Smooth muscle cell (in vitro differentiated cells): Measurements from ENCODE around the gene IGFL1. TPM values are rescaled to one million over a fixed set of nuclear protein-coding genes. Genes with fewer than 3 reads are reported as not detected.
"Not testable (repeated sequence)": the region's sequence is repeated elsewhere in the genome, so short reads cannot be mapped to it uniquely, and the experiment has no call there.

Experiments
- DNase-seq: peaks from one replicate; lab custom pipeline; 2025; ENCODE audit not compliant: unreplicated experiment; lab: John Stamatoyannopoulos, UW
- H2AFZ ChIP-seq: fragments of 200-600 bp; sonication (generic); 2 replicates; pipeline ENCODE4 v1.6.0; 2016; ENCODE audit warnings: antibody characterized with exemption, low read depth, mild to moderate bottlenecking
- H3F3A ChIP-seq: fragments of 200-600 bp; sonication (generic); 2 replicates; pipeline ENCODE4 v1.6.0; 2017; ENCODE audit warnings: antibody characterized with exemption, low read depth
- H3K27ac ChIP-seq: fragments of 200-600 bp; sonication (generic); 2 replicates; pipeline ENCODE4 v1.5.1; 2016; ENCODE audit warnings: low read depth, mild to moderate bottlenecking
- H3K27me3 ChIP-seq: fragments of 200-600 bp; sonication (generic); 2 replicates; pipeline ENCODE4 v1.6.1; 2016; ENCODE audit warnings: low read depth, mild to moderate bottlenecking
- H3K36me3 ChIP-seq: fragments of 200-600 bp; sonication (generic); 2 replicates; pipeline ENCODE4 v1.5.1; 2016; ENCODE audit warnings: low read depth
- H3K4me1 ChIP-seq: fragments of 200-600 bp; sonication (generic); 2 replicates; pipeline ENCODE4 v1.5.1; 2016; ENCODE audit warnings: low read depth
- H3K4me2 ChIP-seq: fragments of 200-600 bp; sonication (generic); 2 replicates; pipeline ENCODE4 v1.6.0; 2016; ENCODE audit warnings: mild to moderate bottlenecking
- H3K4me3 ChIP-seq: fragments of 200-600 bp; sonication (generic); 2 replicates; pipeline ENCODE4 v1.5.1; 2016; ENCODE audit warnings: mild to moderate bottlenecking
- H3K79me2 ChIP-seq: fragments of 200-600 bp; sonication (generic); 2 replicates; pipeline ENCODE4 v1.6.0; 2016; ENCODE audit warnings: low read depth, mild to moderate bottlenecking
- H3K9ac ChIP-seq: fragments of 200-600 bp; sonication (generic); 2 replicates; pipeline ENCODE4 v1.6.0; 2016; ENCODE audit warnings: low read depth
- H3K9me3 ChIP-seq: fragments of 200-600 bp; sonication (generic); replicated peaks from 2 replicates; pipeline ENCODE4 v1.5.1; 2016; ENCODE audit warnings: low read depth
- H4K20me1 ChIP-seq: fragments of 200-600 bp; sonication (generic); 2 replicates; pipeline ENCODE4 v1.6.0; 2016; ENCODE audit warnings: low read depth
- WGBS: methylation state at CpG from one replicate; pipeline ENCODE4 v1.1.7; 2016; ENCODE audit warnings: low lambda C conversion rate; 5-methylcytosine and 5-hydroxymethylcytosine counted together
- polyA plus RNA-seq: library from polyadenylated mRNA; unstranded; fragments of >200 nt; fragmentation: Nextera tagmentation; extraction: Ambion mirVana; gene quantifications from 2 replicates; pipeline ENCODE4 v1.2.1, GENCODE V29; 2016
- total RNA-seq: library from RNA; depleted of rRNA; stranded (reverse); fragments of >200 nt; gene quantifications from 2 replicates; pipeline ENCODE4 v1.2.3, GENCODE V29; 2014
- TF ChIP-seq, protein P1 (sequence below): fragments of 200-600 bp; sonication (generic); IDR thresholded peaks from 2 replicates; pipeline ENCODE4 v1.5.1; 2017; ENCODE audit warnings: borderline replicate concordance, mild to moderate bottlenecking, antibody characterized with exemption; ENCODE audit not compliant: insufficient read depth, poor library complexity, severe bottlenecking

IGFL1 gene
- total and polyA plus RNA-seq, 2 experiments from 2014 or later: not detected

DNA sequence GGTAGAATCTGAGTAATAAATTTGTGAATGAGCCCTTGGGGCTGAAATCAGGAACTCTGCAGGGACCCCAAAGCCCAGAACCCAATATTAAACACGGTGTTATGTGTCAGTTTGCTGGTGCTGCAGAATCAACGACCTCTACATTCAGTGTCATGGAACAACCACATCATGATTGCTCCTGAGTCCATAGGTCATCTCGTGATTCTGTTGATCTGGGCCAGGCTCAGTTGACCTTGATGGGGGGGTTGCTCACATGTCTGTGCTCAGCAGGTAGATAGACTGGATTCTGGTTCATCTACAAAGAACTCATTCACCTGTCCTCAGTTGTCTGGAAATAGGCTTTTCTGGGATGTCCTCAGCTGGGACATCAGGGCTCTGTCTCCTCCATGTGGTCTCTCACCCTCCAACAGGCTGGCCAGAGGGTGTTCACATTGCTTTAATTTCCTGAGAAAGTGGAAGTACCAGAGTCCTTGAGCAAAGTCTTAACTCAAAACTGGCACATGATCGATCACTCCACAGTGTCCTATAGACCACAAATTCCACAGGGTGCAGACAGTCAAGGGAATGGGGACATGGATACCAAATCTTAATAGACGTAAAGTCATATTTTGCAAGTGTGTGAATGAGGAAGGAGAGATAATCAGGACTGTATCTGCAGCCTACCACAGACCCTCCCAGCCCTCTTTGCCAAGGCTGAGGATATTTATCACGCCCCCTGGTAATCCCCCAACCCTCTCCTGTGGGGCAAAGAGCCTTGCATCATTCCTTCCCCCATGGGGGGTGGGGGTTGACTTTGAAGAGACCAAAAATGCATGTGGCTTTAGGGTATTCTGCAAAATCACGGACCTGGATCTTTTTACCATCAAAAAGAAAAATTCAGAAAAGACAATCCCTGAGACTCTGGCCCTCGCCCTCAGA is 39.3 kb upstream of the IGFL1 start:
- Histone ChIP-seq H3K27ac (no peak overlapping the region), H3K9me3 (no peaks in the 10 kb centered on the region), H3K27me3 (peaks cover 4% of the 10 kb centered on the region), H3K4me2 (no peak overlapping the region), H3K4me1 (peaks cover 6% of the 10 kb centered on the region), H3K9ac (no peak overlapping the region), H3F3A (peaks cover 5% of the 10 kb centered on the region), H3K4me3 (no peak overlapping the region), H3K79me2 (no peaks in the 10 kb centered on the region), H3K36me3 (no peaks in the 10 kb centered on the region), H4K20me1 (no peaks in the 10 kb centered on the region), H2AFZ (no peak overlapping the region)
- 74% methylated on average over 8 of the region's 8 CpGs for WGBS
- no peak for DNase-seq
- TF ChIP-seq, protein P1, sequence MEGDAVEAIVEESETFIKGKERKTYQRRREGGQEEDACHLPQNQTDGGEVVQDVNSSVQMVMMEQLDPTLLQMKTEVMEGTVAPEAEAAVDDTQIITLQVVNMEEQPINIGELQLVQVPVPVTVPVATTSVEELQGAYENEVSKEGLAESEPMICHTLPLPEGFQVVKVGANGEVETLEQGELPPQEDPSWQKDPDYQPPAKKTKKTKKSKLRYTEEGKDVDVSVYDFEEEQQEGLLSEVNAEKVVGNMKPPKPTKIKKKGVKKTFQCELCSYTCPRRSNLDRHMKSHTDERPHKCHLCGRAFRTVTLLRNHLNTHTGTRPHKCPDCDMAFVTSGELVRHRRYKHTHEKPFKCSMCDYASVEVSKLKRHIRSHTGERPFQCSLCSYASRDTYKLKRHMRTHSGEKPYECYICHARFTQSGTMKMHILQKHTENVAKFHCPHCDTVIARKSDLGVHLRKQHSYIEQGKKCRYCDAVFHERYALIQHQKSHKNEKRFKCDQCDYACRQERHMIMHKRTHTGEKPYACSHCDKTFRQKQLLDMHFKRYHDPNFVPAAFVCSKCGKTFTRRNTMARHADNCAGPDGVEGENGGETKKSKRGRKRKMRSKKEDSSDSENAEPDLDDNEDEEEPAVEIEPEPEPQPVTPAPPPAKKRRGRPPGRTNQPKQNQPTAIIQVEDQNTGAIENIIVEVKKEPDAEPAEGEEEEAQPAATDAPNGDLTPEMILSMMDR: no peak

DNA sequence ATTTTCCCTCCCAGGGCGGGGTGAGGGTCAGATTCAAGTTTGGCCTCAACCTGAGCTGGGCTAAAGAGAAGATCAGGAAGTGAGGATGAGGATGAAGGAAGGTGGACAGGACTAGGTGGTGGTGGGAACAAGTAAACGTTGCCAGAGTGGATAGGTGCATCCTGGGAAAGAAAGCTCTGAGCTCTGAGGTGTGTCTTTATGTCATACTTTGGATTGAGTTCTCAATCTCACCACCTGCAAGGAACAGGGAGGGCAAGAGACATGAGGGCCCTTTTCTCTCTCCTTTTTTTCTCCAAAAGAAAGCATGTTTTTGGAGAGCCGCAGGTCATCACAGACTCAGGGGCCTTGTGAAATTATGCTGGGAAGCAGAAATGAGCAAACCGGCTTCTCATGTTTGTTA is 38.2 kb upstream of the IGFL1 start:
- no peak overlapping the region for H3K9ac ChIP-seq
- 87% methylated on average over 4 of the region's 4 CpGs for WGBS
- no peak overlapping the region for H2AFZ ChIP-seq
- H3K36me3 ChIP-seq: no peaks in the 10 kb centered on the region
- no peaks in the 10 kb centered on the region for H4K20me1 ChIP-seq
- TF ChIP-seq, protein P1: no peak
- H3F3A ChIP-seq: no peaks in the 10 kb centered on the region
- H3K27ac ChIP-seq: no peak overlapping the region
- H3K4me1 ChIP-seq: peaks cover 6% of the 10 kb centered on the region
- H3K9me3 ChIP-seq: no peaks in the 10 kb centered on the region
- H3K27me3 ChIP-seq: peaks cover 4% of the 10 kb centered on the region
- DNase-seq: no peak
- no peaks in the 10 kb centered on the region for H3K79me2 ChIP-seq
- H3K4me3 ChIP-seq: no peak overlapping the region
- H3K4me2 ChIP-seq: no peak overlapping the region

DNA sequence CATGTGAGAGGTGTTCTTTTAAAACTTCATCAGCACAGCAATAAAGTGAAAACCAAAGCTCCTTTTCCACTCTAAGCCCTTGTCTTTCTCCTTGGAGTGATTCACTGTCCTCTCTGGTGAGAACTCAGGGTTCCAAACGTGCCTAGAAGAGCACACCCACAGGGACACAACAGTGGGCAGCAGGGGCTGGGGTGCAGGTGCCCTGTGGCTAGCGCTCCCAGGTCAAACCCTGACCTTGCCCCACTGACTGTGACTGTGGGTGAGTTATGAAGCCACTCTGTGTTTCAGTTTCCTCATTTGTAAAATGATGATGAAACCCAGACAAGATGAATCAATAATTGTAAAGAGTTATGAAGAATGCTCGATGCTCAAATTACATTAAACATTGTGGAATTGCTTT is 37.6 kb upstream of the IGFL1 start:
- no peak overlapping the region for H3K9ac ChIP-seq
- peaks cover 6% of the 10 kb centered on the region for H3K4me1 ChIP-seq
- no peaks in the 10 kb centered on the region for H3K79me2 ChIP-seq
- no peak for DNase-seq
- H3K27ac ChIP-seq: peak overlapping the region; percentile 27
- WGBS: 67% methylated on average over 3 of the region's 3 CpGs
- no peak overlapping the region for H3K4me3 ChIP-seq
- TF ChIP-seq, protein P1: no peak
- H4K20me1 ChIP-seq: no peaks in the 10 kb centered on the region
- no peaks in the 10 kb centered on the region for H3K9me3 ChIP-seq
- no peaks in the 10 kb centered on the region for H3F3A ChIP-seq
- H3K36me3 ChIP-seq: no peaks in the 10 kb centered on the region
- peaks cover 9% of the 10 kb centered on the region for H3K27me3 ChIP-seq
- H2AFZ ChIP-seq: no peak overlapping the region
- no peak overlapping the region for H3K4me2 ChIP-seq

DNA sequence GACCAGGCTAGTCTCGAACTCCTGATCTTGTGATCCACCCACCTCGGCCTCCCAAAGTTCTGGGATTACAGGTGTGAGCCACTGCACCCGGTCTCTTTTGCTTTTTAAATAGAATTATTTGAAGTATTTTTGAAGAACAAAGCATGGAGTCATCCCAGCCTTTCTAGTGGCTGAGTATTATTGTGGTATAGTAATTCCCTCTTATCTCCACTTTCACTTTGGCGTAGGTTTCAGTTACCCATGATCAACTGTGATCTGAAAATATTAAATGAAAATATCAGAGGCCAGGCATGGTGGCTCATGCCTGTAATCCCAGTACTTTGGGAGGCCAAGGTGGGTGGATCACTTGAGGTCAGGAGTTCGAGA is 36.9 kb upstream of the IGFL1 start:
- Histone ChIP-seq H3K9ac (peak overlapping the region; percentile 80), H3K27ac (peak overlapping the region; percentile 92), H3K4me2 (peak overlapping the region; percentile 57)
- not testable (repeated sequence) for DNase-seq, H3K4me1 ChIP-seq, H3F3A ChIP-seq, H3K36me3 ChIP-seq, H3K4me3 ChIP-seq, H2AFZ ChIP-seq, H3K9me3 ChIP-seq, H3K79me2 ChIP-seq, H4K20me1 ChIP-seq, H3K27me3 ChIP-seq
- WGBS: 67% methylated on average over 5 of the region's 5 CpGs
